ENCODE data around the gene INS.
"Not testable (repeated sequence)": the region's sequence is repeated elsewhere in the genome, so short reads cannot be mapped to it uniquely, and the experiment has no call there.

The INS gene

DNA sequence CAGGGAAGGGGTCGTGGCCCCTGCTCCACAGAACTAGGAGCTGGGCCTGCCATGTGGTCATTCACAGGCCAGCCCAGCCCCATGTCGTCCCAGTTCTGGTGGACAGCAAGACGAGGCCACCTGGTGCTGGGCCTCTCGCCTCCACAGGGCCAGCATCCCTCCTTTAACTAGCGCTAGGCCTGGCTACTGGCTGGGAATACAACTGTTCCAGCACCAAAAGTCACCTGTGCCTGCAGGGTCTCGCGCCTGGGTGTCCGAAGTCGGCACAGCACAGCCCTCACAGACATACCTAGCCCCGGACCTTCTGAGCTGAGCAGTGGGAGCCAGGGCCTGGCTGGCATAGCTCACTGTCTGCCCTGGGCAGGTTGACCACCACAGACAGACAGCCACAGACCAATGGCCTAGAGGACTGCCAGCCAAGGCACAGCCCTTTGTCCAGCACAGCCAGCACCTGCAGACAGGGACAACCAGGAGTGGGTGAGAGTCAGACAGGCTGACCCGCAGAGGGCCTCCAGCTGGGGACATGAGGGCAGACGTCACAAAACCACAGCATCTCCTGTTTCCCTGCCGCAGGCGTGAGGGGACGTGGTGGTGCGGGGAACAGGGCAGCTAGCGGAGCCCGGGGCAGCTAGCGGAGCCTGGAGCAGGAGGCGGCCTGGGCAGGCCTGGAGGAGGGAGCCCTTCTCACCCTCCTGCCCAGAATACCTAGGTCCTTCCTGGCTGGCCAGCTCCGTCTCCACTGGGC lies 37.8 kb upstream of the INS start:
- no peak for DNase-seq (ENCODE audit: low spot score)

- no peak for DNase-seq (ENCODE audit: low spot score)
These were observed 36.9 kb upstream of the INS start for GRCh38 chr11:2197771-2198520.

- peak; percentile 68 for DNase-seq (ENCODE audit: low spot score)
These were observed 36.2 kb upstream of the INS start for GRCh38 chr11:2196970-2197770.

GRCh38 chr11:2195756-2196088 lies 34.7 kb upstream of the INS start:
- no peak for DNase-seq (ENCODE audit: low spot score)

GRCh38 chr11:2194877-2195755 lies 34.1 kb upstream of the INS start:
- peak; percentile 53 for DNase-seq (ENCODE audit: low spot score)

GRCh38 chr11:2193888-2194595 lies 33.0 kb upstream of the INS start:
- not testable (repeated sequence) for DNase-seq (ENCODE audit: low spot score)

- DNase-seq (ENCODE audit: low spot score), result no peak
These were observed 32.3 kb upstream of the INS start for GRCh38 chr11:2193099-2193887.

GRCh38 chr11:2192435-2192834 lies 31.4 kb upstream of the INS start:
- no peak for DNase-seq (ENCODE audit: low spot score)

- DNase-seq (ENCODE audit: low spot score), result no peak
These were observed 30.9 kb upstream of the INS start for GRCh38 chr11:2191883-2192282.

GRCh38 chr11:2190657-2191471 lies 29.9 kb upstream of the INS start:
- no peak for DNase-seq (ENCODE audit: low spot score)

DNA sequence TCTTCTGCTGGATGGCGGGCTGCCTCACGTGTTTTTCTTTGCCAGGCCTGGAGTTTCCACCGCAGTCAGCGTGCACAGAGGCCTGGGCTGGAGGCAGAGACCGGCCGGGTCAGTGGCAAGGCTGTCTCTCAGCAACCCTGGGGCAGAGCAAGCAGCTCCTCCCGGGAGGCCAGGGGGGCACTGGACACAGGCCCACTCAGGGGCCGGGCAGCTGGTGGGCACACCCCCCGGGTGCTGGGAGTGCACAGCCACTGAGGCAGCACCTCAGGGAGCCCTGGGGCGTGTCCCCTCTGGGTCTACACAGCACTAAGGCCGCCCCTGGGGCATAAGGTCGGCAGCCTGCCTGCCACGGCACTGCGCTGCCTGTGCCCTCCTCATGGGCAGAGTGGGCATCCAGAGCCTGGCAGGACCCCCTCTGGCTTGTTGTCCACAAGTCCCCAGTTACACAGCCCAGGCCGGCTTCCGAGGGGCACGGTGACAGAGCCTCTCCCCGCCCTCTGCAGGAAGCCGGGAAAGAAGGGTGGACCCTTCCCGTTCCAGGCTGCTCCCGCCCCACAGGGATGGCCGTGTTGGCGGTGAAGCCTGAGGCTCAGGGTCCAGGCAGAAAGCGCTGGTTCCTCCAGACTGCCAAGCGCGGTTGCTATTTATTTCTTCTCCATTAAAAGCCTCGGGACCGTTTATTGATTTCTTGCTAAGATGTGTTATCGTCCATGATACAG lies 29.1 kb upstream of the INS start:
- DNase-seq (ENCODE audit: low spot score), result no peak

- DNase-seq (ENCODE audit: low spot score), result no peak
These were observed 27.7 kb upstream of the INS start for GRCh38 chr11:2188745-2189144.

GRCh38 chr11:2187280-2187707 lies 26.3 kb upstream of the INS start:
- DNase-seq (ENCODE audit: low spot score), result no peak

GRCh38 chr11:2186669-2187279 lies 25.8 kb upstream of the INS start:
- DNase-seq (ENCODE audit: low spot score), result peak; percentile 46

GRCh38 chr11:2185324-2186085 lies 24.5 kb upstream of the INS start:
- no peak for DNase-seq (ENCODE audit: low spot score)

GRCh38 chr11:2182692-2183474 lies 21.9 kb upstream of the INS start:
- no peak for DNase-seq (ENCODE audit: low spot score)

DNA sequence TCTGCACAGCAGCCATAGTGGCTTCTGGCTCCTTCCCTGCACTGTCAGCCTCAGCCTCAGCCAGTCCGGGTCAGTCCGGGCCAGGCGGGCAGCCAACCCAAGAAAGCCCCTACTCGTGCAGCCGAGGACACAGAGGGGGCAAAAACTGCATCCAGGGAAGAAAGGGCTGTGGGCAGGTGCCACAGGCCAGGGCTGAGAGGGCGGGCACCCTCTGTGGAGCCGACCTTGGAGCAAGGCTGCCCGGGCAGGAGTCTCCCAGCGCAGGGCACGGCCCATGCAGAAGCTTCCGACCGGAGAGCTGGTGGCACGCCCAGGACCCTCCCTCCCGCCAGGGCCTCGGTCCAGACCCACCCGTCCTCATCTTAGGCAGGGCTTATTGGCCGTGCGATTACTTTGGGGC lies 21.1 kb upstream of the INS start:
- no peak for DNase-seq (ENCODE audit: low spot score)
